Coronary artery (tissue), 2 donors: Measurements from ENCODE around the gene MAPRE2.

Experiments
- DNase-seq: peaks from one replicate; pipeline ENCODE4 v3.0.0-alpha.2; 2017; ENCODE audit warnings: low spot score
- H3K27ac ChIP-seq, 2 donors: fragments of 200-600 bp; sonication (generic); one replicate each; pipeline ENCODE4 v1.5.1; 2016 to 2019
- H3K4me3 ChIP-seq: fragments of 200-600 bp; sonication (generic); 2 replicates; pipeline ENCODE4 v1.5.1; 2016; ENCODE audit warnings: mild to moderate bottlenecking, moderate library complexity
- TF ChIP-seq, protein P1 (sequence below): fragments of 200-600 bp; sonication (generic); IDR thresholded peaks from one replicate; pipeline ENCODE4 v1.5.1; 2019; ENCODE audit warnings: antibody characterized with exemption

Gene MAPRE2

DNA sequence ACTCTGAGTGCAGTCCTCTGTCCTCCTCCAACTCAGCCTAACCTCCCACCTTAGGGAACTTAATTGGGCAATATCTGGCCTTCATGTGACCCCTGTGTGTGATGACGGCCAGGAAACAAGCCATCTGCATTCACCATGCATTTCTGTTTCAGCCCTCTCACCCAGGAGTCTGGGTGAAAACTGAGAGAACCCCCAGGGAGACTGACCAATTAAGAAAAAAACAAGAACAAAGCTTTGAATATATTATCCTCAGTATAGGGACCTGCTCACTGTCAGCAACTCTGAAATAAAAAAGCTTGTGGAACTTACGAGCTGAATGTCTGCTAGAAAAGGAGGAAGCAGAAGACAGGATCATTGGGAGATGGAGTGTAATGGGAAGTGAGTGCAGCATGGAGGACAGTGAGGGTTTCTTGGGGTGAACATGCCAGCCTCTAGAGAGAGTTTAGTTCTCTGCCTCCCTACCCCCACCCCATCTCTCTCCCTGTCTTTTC is 9.5 kb downstream of the MAPRE2 start:
- no peak for DNase-seq
- peak overlapping the region; percentile 48 for H3K4me3 ChIP-seq
- TF ChIP-seq, protein P1, sequence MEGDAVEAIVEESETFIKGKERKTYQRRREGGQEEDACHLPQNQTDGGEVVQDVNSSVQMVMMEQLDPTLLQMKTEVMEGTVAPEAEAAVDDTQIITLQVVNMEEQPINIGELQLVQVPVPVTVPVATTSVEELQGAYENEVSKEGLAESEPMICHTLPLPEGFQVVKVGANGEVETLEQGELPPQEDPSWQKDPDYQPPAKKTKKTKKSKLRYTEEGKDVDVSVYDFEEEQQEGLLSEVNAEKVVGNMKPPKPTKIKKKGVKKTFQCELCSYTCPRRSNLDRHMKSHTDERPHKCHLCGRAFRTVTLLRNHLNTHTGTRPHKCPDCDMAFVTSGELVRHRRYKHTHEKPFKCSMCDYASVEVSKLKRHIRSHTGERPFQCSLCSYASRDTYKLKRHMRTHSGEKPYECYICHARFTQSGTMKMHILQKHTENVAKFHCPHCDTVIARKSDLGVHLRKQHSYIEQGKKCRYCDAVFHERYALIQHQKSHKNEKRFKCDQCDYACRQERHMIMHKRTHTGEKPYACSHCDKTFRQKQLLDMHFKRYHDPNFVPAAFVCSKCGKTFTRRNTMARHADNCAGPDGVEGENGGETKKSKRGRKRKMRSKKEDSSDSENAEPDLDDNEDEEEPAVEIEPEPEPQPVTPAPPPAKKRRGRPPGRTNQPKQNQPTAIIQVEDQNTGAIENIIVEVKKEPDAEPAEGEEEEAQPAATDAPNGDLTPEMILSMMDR = no peak
- peak overlapping the region in 1 of 2 donors; percentile 7 for H3K27ac ChIP-seq

DNA sequence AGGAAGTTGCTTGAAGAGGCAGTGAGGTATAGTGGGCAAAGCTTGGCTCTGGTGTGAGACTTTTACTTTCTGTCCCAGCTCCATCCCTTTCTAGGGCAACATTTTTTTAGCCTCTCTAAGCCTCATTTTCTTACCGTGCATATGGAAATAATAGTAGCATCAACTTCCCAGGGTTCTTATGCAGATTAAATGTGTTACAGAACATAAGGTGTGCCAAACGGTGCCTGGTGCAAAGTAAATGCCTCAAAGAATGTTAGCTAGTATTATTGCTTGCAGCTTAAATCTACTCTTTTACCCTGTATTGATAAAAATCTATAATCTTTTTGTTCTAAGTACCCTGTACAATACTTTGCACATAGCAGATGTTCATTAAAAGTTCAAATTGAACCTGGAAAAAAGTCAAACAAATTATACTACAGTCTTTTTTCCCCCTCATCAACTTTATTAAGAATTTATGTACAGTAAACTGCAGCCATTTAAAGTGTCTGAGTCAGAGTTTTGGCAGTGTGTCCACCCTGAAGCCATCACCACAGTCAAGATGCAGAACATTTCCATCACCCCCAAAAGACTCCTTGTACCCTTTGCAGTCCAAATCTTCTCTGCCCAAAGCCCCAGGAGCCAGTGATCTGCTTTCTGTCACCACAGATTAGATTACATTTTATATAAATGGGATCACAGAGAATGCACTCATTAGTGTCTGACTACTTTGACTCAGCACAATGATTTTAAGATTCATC is 10.6 kb downstream of the MAPRE2 start:
- Histone ChIP-seq H3K4me3 (no peak overlapping the region), H3K27ac (peak overlapping the region in 1 of 2 donors; percentile 7)
- DNase-seq = no peak
- TF ChIP-seq, protein P1 = no peak

DNA sequence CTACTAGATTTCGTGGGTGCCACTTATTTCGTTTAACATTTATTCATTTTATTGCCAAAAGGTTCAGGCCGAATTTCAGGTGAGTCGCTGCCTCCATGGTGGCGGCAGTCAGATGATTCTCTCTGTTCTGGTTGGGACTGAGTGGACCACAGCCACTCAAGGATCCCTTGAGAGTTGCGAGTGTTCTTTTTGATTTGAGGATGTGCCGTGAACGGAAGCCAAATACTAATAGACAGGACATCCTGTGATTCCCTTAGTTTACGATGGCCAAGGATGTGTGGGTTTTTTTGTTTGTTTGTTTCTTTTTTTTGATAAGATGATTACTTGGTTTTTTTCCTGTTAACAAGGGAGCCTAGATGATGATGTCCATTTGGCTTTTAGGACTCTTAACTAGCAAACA is 13.2 kb downstream of the MAPRE2 start:
- no peak overlapping the region for H3K4me3 ChIP-seq
- no peak overlapping the region for H3K27ac ChIP-seq
- TF ChIP-seq, protein P1 = no peak
- DNase-seq = no peak

DNA sequence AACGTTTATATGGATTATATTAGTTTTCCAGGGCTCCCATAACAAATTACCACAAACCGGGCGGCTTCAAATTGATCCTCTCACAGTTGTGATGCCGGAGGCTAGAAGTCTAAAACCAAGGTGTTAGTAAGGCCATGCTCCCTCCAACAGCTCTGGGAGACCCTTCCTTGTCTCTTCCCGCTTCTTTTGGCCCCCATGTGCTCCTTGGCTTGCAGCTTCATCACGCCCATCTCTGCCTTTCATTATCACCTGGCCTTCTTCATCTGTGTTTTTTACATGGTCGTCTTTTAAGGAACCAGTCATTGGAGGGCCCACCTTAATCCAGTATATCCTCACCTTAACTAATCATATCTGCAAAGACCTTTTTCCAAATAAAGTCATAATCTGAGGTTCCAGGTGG is 13.9 kb downstream of the MAPRE2 start:
- no peak for DNase-seq
- Histone ChIP-seq H3K4me3 (no peak overlapping the region), H3K27ac (no peak overlapping the region)
- TF ChIP-seq, protein P1 = no peak

DNA sequence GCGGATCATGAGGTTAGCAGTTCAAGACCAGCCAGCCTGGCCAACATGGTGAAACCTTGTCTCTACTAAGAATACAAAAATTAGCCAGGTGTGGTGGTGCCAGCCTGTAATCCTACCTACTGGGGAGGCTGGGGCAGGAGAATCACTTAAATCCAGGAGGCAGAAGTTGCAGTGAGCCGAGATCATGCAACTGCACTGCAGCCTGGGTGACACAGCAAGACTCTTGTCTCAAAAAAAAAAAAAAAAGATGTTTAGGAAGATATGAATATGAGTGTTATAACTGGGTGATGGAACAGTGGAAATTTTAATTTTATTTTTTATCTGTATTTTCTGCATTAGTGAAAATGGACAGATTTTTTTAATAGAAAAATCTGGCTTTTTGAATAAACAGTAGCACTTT is 14.5 kb downstream of the MAPRE2 start:
- Histone ChIP-seq H3K27ac (no peak overlapping the region), H3K4me3 (no peak overlapping the region)
- no peak for DNase-seq
- TF ChIP-seq, protein P1 = no peak

DNA sequence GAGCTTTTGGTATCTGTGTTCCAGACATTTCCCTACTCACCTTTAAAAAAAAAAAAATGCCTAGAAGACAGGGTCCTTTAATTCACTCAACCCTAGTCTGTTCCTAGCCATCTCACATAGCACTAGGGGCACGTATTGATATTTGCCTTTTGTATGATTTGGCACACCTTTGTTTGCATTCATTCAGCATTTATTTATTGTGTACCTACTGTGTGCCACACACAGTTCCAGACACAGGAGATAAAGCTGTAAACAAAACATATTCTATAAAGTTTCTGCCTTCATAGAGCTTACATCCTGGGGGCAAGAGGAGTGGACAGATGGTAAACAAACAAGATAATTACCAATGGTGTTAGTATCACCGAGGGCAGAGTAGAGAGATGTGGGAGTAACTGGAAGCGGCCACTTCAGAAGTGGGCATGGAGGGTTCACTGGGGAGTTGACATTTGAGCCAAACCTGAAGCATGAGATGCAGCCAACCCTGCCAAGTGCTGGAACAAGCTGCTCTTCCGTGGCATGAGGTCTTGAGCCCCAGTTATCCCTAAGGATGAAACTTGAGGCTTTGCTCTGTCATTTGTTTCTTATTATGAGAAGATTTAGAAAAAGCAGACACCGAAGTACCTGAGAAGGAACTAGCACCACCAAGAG is 18.2 kb downstream of the MAPRE2 start:
- no peak for DNase-seq
- TF ChIP-seq, protein P1 = no peak
- Histone ChIP-seq H3K27ac (peak overlapping the region; percentile 29 to 46), H3K4me3 (peak overlapping the region; percentile 10)
